Endothelial cell (in vitro differentiated cells): ENCODE data around the gene CYP27B1. TPM values are rescaled to one million over a fixed set of nuclear protein-coding genes. Genes with fewer than 3 reads are reported as not detected.

Experiments used
- DNase-seq: peaks from one replicate; pipeline ENCODE4 v3.0.0; 2021; ENCODE audit warnings: low spot score
- H3K27ac Mint-ChIP-seq: one replicate; pipeline ENCODE4 v1.8.0; 2021; ENCODE audit warnings: mixed read lengths, inconsistent platforms; ENCODE audit not compliant: unreplicated experiment
- H3K27me3 Mint-ChIP-seq: one replicate; pipeline ENCODE4 v1.8.0; 2021; ENCODE audit warnings: mild to moderate bottlenecking, moderate library complexity, mixed read lengths, inconsistent platforms; ENCODE audit not compliant: unreplicated experiment
- H3K36me3 Mint-ChIP-seq: one replicate; pipeline ENCODE4 v1.8.0; 2021; ENCODE audit warnings: mild to moderate bottlenecking, low read depth, mixed read lengths, inconsistent platforms; ENCODE audit not compliant: unreplicated experiment
- H3K4me1 Mint-ChIP-seq: one replicate; pipeline ENCODE4 v1.8.0; 2021; ENCODE audit warnings: mild to moderate bottlenecking, mixed read lengths, inconsistent platforms; ENCODE audit not compliant: unreplicated experiment
- H3K4me3 Mint-ChIP-seq: one replicate; pipeline ENCODE4 v1.8.0; 2021; ENCODE audit warnings: mild to moderate bottlenecking, mixed read lengths, inconsistent platforms; ENCODE audit not compliant: unreplicated experiment
- H3K9me3 Mint-ChIP-seq: one replicate; pipeline ENCODE4 v1.8.0; 2021; ENCODE audit warnings: mixed read lengths, inconsistent platforms; ENCODE audit not compliant: unreplicated experiment
- total RNA-seq: library from RNA; stranded (reverse); fragmentation: NEBNext Ultra II Directional; extraction: Animal tissue kit (Norgen Biotek cat#: 25700); gene quantifications from one replicate; pipeline ENCODE4 v1.2.1, GENCODE V29; 2021; ENCODE audit not compliant: unreplicated experiment
- TF ChIP-seq, protein P1 (sequence below): fragments of 200-600 bp; sonication (generic); IDR thresholded peaks from one replicate; pipeline ENCODE4 v1.5.0; 2021; ENCODE audit warnings: antibody characterized with exemption; ENCODE audit not compliant: unreplicated experiment

The CYP27B1 gene
- total RNA-seq, 1 donor from 2014 or later, result 1.4 TPM

DNA sequence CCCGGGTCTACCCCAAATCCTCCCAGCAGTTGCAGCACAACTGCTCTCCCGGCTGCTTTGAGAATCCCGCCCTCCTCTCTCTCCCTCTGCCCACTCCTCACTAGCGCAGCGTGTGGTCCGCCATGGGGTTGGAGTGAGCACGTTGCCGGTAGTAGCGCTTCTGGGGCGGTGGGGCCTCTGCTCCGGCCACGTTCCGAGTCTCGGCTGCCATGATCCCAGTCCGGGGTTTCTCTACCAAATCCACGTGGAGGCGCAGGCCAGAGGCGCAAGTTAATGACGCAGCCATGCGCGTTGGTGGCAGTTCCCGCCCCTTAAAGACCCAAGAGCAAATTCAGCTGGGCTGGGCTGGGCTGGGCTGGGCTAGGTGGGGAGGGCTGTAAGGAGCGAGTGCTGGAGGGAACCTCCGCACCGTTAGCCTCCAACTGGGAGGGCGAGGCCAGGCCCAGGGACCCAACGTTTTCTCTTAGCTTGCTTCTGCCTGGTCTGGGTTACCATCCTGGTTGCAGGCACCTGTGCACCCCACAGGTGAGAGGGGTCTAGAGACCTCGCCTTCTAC is 5.1 kb upstream of the CYP27B1 start, which contains the start of gene METTL1:
TSS of gene METTL1 (minus strand) at position 233 of the 556 bp plus-strand sequence. CDS start at position 211, 22 bp downstream.
- peaks cover 14% of the 10 kb centered on the region for H3K36me3 Mint-ChIP-seq
- no peaks in the 10 kb centered on the region for H3K9me3 Mint-ChIP-seq
- TF ChIP-seq, protein P1, sequence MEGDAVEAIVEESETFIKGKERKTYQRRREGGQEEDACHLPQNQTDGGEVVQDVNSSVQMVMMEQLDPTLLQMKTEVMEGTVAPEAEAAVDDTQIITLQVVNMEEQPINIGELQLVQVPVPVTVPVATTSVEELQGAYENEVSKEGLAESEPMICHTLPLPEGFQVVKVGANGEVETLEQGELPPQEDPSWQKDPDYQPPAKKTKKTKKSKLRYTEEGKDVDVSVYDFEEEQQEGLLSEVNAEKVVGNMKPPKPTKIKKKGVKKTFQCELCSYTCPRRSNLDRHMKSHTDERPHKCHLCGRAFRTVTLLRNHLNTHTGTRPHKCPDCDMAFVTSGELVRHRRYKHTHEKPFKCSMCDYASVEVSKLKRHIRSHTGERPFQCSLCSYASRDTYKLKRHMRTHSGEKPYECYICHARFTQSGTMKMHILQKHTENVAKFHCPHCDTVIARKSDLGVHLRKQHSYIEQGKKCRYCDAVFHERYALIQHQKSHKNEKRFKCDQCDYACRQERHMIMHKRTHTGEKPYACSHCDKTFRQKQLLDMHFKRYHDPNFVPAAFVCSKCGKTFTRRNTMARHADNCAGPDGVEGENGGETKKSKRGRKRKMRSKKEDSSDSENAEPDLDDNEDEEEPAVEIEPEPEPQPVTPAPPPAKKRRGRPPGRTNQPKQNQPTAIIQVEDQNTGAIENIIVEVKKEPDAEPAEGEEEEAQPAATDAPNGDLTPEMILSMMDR, result no peak
- H3K4me3 Mint-ChIP-seq, result peak within 1 kb of the TSS; percentile 98
- peaks cover 14% of the 10 kb centered on the region for H3K4me1 Mint-ChIP-seq
- peak within 1 kb of the TSS; percentile 91 for H3K27ac Mint-ChIP-seq
- peaks cover 9% of the 10 kb centered on the region for H3K27me3 Mint-ChIP-seq
- peak; percentile 90 for DNase-seq

DNA sequence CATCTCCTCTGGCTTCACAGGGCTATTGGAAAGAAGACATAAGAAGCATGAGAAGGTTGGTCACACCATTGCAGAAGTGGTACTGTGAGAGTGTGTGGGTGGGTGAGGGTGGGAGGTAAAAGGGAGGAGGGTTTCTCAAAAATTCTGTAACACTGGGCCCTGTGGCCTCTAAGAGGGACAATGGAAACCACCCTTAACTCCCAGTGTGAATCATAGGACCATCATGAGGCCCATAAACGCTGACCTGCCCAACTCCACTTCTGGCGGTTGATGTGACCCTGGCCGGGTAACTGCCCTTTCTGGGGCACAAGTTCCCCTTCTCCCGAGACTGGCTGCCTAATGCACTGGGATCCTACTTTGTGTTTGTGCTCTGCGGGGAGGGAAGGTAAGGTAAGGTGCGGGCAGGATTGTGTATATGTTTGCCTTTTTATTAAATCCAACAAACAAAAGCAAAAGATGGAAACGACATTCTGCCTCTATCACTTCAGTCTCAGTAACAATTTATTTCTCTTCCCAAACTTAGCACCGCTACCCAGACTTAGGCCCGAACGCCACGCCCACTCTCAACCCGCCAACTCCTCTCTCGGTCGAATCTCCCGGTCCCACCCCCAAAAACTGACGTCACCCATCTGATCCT is 4.5 kb upstream of the CYP27B1 start:
- peak overlapping the region; percentile 91 for H3K27ac Mint-ChIP-seq
- H3K4me1 Mint-ChIP-seq, result peaks cover 18% of the 10 kb centered on the region
- no peaks in the 10 kb centered on the region for H3K9me3 Mint-ChIP-seq
- peaks cover 13% of the 10 kb centered on the region for H3K27me3 Mint-ChIP-seq
- H3K36me3 Mint-ChIP-seq, result peaks cover 14% of the 10 kb centered on the region
- DNase-seq, result peak; percentile 73
- peak overlapping the region; percentile 98 for H3K4me3 Mint-ChIP-seq
- TF ChIP-seq, protein P1, result no peak

DNA sequence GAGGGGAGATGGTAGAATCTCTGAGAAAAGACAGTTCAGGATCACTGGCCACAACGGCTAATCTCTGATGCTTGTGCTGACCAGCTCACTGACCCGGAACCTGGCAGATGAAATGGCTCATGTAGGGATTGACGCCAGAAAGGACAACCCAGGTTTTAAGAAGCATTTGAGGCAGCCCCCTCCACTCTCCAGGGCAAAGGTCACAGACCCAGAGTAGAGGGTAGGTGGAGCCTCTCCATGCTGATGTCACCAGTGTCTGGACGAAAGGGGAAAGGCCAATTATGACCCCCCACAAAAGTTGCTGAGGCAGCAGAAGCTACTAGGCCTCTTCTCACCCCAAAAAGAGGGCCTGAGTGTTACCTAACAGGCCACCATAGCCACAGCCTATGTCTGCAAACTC is 3.9 kb upstream of the CYP27B1 start:
- Mint-ChIP-seq H3K9me3 (no peaks in the 10 kb centered on the region), H3K36me3 (peaks cover 12% of the 10 kb centered on the region), H3K4me3 (peak overlapping the region; percentile 71), H3K4me1 (peaks cover 21% of the 10 kb centered on the region), H3K27ac (no peak overlapping the region), H3K27me3 (peaks cover 13% of the 10 kb centered on the region)
- TF ChIP-seq, protein P1, result no peak
- no peak for DNase-seq

DNA sequence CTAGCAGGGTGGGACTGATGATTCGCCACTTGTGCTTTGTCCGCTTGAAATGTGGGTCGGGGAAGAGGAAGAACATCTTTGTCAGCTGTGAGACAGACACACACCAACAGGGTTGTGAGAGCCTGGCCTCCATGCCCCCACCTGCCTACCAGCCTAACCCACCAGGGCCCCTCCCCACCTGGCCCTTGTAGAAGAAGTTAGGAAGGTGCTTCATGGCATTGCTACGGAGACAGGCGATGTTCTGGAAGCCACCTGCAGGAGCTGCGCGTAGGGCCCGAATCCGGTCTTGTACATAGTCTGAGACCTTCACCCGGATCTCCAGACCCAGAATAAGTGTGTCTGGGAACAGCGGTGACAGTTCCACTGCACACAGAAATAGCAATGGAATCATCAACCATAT is 2.7 kb upstream of the CYP27B1 start:
- H3K27me3 Mint-ChIP-seq, result peaks cover 19% of the 10 kb centered on the region
- no peak for DNase-seq
- no peak overlapping the region for H3K27ac Mint-ChIP-seq
- H3K9me3 Mint-ChIP-seq, result no peaks in the 10 kb centered on the region
- TF ChIP-seq, protein P1, result no peak
- H3K4me1 Mint-ChIP-seq, result peaks cover 24% of the 10 kb centered on the region
- peak overlapping the region; percentile 54 for H3K4me3 Mint-ChIP-seq
- H3K36me3 Mint-ChIP-seq, result peaks cover 9% of the 10 kb centered on the region

DNA sequence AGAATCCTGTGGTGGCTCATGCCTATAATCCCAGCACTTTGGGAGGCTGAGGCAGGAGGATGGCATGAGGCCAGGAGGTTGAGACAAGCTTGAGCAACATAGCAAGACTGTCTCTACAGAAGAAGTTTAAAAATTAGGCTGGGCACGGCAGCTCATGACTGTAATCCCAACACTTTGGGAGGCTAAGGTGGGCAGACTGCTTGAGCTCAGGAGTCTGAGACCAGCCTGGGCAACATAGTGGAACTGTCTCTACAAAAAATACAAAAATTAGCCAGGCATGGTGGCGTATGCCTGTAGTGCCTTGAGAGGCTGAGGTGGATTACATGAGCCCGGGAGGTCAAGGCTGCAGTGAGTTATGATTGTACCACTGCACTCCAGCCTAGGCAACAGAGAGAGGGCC is 998 bp upstream of the CYP27B1 start:
- peaks cover 11% of the 10 kb centered on the region for H3K36me3 Mint-ChIP-seq
- TF ChIP-seq, protein P1, result no peak

More for the DNA sequence above, 998 bp upstream of the CYP27B1 start:
- H3K27me3 Mint-ChIP-seq, result peaks cover 33% of the 10 kb centered on the region
- no peak overlapping the region for H3K4me3 Mint-ChIP-seq
- peaks cover 35% of the 10 kb centered on the region for H3K4me1 Mint-ChIP-seq
- H3K9me3 Mint-ChIP-seq, result no peaks in the 10 kb centered on the region
- H3K27ac Mint-ChIP-seq, result no peak overlapping the region
- no peak for DNase-seq
